ENCODE measurements around the gene HLCS. TPM values are rescaled to one million over a fixed set of nuclear protein-coding genes. Genes with fewer than 3 reads are reported as not detected.

The HLCS gene
- total and polyA plus RNA-seq, 2 of the 8 experiments (the other 6 are each of a cell fraction or from before 2014, with no cell fraction given) = 4.7 to 12.2 TPM

- no peak for TF ChIP-seq CEBPB (IDR thresholded peaks at IDR 0.05; ENCODE audit: low read depth, low read length)
- TF ChIP-seq TCF12 (IDR thresholded peaks at IDR 0.05; ENCODE audit: low read depth, low read length) = no peak
- TF ChIP-seq CBX8 (IDR thresholded peaks at IDR 0.05; ENCODE audit: borderline replicate concordance, low read depth, low read length) = no peak
- TF ChIP-seq MAX (IDR thresholded peaks at IDR 0.05) = no peak
- TF ChIP-seq HDAC6 (IDR thresholded peaks at IDR 0.05; ENCODE audit: low read depth, low read length) = no peak
- no peak for TF ChIP-seq CHD2 (IDR thresholded peaks at IDR 0.05; ENCODE audit: low read length)
- TF ChIP-seq SP2 (IDR thresholded peaks at IDR 0.05; ENCODE audit: low read length) = no peak
Measured at GRCh38 chr21:36892201-36892600, 74.3 kb downstream of the HLCS start (continued).

Measured in H1 (cell line).